ENCODE results near the gene SUGCT.

The SUGCT gene

DNA sequence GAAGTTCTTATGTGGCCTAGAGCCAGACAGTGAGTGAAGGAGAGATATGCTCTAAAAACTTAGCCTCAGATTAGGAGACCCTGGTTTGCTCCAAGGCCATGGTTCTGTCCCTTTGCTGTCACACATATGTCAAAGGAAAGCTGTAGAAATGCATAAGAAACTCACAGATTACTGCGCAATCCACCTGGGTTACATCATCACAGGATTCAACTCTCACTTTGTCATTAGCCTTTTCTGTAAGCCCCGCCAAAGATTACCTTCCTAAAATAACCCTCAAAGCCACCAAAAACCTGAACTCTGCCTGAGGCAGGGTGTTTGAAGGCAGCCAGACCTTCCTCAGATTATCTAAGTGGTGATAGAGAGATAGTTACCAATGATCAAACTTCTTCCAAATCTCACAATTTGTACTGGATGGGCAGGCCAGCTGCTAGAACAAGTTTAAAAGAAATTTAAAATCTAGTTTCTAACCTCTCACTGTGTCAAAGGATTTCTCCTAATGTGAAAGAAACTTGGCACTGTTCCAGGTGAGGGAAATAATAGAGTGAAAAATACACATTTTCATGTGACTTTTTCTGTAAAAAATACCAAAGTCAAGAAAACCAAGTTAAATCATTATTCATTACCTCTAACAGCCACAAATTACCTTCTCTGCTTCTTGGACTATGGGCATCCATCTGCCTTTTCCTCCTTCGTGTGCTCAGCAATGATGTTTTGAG, 567.2 kb downstream of the SUGCT start:
- DNase-seq, result no peak

- no peak for DNase-seq
Measured at GRCh38 chr7:40704172-40704571, 569.4 kb downstream of the SUGCT start.

- DNase-seq, result no peak
Measured at GRCh38 chr7:40706829-40707228, 572.0 kb downstream of the SUGCT start.

GRCh38 chr7:40709062-40709964, 574.5 kb downstream of the SUGCT start:
- DNase-seq, result no peak

DNA sequence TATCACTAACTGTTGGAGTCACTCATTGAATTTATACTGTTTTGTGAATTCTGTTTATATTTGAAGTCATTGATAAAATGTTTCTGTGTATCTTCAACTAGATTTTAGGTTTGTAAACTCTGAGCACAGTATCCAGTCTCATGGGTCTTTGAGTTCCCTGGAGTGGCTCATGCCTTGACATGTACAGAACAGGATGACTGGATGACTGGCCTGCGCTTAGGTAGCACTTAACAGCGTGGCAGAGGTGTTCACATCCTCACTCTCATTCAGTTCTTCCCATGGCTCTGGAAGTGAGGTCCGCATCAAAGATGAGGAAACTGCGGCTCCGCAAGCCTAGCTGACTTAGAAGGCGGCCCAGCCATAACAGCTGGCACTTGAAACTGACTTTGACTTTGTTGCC, 576.9 kb downstream of the SUGCT start:
- DNase-seq, result no peak

DNA sequence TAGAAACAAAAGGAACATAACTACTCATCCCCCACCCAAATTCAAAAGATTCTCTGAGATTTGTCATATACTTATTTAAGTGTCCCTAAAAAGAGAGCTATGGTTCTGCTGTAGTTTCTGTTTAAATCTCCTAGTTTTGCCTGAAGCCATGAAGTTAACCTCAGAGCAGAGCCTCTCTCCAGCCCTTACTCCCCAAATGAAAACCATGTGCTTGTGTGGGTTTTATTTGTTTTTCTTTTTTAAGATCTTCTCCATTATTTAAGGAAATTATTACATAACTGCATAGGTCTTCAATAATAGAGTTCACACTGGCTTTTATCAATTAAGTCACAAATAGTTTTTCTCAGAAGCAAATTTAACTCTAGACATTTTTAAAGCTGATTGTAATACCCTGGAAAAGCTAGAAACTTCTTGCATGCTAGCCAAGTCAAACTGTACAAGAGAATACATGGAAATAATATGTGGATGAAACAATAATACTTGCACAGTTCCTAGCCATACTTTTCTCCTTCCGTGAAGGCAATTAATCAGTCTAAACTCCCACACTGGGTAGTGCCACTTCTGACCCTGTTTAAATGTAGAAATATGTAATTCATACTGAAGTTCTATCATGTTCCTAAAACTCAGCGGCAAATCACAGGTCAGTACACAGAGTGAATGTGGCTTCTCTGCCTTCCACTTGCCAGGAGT, 579.7 kb downstream of the SUGCT start:
- DNase-seq, result no peak

DNA sequence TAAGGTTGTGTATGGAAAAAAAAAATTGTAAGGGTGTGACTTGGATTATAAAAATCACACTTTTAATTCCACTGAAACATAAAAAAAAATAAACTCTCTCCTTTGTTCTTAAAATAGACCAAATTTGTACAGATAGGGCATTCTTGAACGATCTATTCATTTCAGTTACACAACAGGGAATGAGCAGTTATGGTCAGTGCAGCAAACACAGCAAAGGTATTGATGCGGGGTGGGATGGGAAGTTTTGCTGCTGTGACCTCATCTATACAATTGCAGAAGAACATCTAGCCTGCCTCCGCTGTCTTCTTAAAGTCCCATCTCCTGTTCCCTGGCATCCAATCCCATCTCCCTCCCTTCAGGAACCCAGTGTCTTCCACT, 580.2 kb downstream of the SUGCT start:
- no peak for DNase-seq

DNA sequence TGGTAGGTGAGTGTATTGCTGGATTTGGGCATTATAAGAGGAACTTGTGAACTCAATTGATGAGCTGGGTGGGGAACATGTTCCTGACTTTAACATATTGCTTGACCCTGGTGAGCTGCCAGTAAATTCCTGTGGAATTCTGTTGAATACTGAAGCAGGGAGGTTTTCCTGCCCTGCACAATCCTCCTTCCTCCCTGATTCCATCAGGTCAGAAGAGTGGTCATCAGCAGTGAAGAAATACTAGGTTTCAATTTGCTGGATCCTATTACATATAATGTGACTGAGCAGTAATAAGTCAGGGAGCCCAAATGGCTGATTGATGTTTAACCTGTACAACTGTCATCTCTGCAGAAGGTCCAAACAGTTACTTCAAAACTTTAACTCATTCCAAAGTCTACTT, 581.2 kb downstream of the SUGCT start:
- no peak for DNase-seq

DNA sequence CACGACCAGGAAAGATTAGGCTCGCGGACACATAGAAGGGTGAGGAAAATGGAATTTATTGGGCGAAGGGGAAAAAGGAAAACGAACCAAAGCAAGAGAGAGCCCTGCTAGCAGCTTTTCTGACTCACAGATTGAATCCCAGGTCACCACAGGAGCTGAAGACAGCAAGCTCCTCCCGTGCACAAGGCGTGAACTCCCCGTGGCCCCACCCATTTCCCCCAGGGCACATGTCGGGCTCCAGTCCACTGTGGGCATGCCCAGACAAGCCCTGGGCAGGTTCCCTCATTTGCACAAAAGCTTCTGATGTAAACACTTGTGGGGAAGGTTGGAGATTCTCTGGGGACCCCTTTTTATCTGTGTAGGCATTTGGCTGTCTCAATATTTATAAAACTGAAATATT, 582.4 kb downstream of the SUGCT start:
- no peak for DNase-seq

GRCh38 chr7:40720416-40720815, 585.6 kb downstream of the SUGCT start:
- no peak for DNase-seq

- DNase-seq, result no peak
Measured at GRCh38 chr7:40721342-40721949, 586.6 kb downstream of the SUGCT start.

- no peak for DNase-seq
Measured at GRCh38 chr7:40722242-40722641, 587.4 kb downstream of the SUGCT start.

DNA sequence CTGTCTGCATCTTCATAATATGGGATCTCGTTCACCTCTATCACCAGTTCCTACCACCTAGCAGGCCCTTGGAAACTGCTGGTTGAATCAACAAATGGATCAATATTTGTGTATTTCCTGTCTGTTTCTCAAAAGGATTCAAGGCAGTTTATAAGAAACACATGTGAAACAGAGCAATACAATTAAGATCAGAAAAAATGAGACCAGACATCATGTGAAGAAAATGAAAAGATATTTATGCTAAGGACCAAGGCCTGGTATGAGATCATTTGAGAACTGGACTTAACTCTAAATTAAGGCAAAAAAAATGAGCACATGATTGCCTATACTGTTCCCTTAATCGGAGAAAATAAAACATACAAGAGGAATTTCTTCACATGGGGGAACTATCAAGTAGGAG, 589.0 kb downstream of the SUGCT start:
- DNase-seq, result no peak

DNA sequence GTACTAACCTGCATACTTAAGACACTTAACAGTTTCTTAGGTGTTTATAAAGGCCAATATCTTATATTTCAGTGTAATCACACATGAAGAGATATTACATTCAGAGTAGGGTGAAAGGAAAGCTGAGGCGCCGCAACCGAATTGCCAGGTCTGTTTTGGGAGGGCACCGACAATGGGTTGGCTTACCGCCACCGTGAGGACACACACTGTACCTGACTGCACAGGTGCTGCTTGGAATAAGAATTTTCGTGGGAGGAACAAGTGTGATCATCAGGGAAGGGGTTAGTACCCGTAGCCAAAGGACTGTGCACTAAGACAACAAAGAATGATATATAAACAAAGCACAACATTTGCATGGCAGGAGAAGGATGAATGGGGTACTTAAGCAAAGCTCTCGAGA, 591.8 kb downstream of the SUGCT start:
- no peak for DNase-seq

DNA sequence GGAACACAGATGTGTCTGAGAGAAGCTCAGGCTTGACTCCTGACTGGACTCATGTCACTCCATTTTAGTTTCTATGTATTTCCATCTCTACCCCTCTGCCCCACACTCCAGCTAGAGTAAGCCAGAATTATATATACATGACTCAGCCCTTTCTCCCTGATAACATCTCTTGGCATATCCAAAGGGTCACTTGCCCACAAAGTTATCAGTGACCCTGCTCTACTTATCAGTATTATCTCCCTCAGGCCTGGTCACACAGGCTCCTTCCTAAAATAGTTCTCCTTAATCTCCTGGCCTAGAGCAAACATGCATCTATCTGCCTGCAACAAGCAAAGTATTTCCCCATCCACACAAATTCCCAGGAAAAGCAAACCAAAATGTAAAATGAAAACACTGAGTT, 598.3 kb downstream of the SUGCT start:
- no peak for DNase-seq

DNA sequence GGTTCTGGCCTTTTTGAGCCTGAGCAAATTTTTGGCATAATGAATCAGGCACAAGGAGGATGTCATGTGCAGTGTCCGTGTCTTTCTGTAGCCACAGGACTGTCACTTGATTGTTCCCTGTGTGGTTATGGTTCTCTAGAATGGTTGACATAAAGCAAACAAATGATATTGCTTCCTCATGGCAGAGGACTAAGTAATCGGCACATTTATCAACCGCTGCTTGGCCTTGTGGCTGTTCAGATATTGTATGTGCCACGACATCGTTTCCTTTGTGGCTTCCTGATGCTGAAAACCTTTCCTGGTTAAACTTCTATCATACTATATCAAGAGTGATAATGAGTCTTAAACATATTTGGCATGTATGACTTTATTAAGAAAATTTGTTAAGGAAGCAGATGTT, 598.8 kb downstream of the SUGCT start:
- no peak for DNase-seq

DNA sequence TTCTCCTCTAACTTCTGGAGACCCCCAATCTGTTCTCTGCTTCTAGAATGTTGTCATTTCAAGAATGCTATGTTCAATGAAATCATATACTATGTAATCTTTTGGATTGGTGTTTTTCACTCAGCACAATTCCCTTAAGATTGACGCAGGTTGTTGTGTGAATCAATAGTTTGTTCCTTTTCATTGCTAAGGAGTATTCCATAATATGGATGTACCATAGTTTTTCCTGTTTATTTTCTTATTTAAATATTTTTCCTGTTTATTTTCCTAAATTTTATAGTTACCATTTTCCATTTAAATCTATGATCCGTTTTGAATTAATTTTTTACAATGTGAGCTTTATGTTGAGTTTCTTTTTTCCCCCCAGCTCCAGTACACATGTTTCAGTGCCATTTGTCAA, 604.5 kb downstream of the SUGCT start:
- DNase-seq, result no peak

DNA sequence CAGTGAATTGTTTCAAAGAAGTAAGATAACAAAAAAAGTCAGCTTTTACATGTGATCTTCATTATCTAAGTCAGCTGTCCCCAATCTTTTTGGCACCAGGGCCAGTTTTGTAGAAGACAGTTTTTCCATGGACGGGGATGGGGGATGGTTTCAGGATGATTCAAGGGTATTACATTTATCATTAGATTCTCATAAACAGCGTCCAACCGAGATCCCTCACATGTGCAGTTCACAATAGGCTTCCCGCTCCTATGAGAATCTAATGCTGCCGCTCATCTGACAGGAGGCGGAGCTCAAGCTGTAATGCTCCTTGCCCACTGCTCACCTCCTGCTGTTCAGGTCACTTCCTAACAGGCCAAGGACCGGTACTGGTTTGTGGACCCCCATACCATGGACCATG, 607.5 kb downstream of the SUGCT start:
- no peak for DNase-seq

DNA sequence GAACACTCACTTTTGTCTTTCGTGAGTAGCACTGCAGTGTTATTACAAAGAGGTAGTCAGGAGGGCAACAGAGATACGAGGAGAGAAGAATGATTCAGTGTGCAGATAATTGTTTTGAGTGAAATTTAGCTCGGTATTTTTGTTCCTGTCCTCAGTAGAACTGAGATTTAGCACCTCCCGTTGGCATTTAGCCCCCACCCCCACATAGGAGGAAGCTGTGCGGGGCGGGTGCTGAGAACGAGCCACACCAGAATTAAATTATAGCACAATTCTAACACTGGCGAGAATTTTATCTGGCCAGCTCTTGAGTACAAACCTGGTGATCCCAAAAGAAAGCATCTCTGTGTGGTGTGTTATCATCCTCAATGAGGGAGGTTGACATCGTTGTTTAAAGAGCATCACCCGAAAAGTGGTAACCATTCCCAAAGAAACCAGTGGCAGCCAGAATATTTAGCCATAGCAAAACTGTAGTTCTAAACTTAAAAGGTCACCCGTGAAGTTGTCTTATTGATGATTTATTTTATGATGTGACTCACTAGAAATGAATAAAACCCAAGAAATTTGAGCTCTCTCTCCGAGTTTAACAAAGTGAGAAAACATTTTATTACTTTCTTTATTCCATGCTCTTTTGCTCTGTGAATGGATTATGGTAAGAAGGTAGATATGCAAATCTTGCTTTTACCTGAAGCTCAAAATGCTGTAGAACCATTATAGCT, 612.2 kb downstream of the SUGCT start:
- no peak for DNase-seq

DNA sequence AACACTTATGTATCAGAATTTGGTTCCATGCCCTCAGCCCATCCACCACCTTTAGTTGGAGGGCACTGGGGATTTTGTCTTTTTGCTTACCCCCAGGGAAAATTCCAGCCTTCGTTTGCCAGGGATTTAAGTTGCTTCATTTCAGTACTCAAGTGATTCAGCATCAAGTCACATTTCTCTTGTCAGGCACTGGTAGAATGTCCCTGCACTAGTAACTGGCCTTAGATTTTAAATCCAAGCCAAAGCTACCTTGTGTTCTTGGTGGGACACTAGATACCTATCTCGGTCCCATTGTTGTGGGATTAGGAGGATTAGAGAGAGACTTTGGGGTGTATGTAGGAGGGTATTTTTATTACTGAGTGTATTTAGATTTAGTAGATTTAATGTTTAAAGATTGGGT, 613.1 kb downstream of the SUGCT start:
- DNase-seq, result no peak

- DNase-seq, result no peak
Measured at GRCh38 chr7:40749877-40750276, 615.1 kb downstream of the SUGCT start.

GRCh38 chr7:40753455-40753854, 618.6 kb downstream of the SUGCT start:
- no peak for DNase-seq

GRCh38 chr7:40755438-40755837, 620.6 kb downstream of the SUGCT start:
- no peak for DNase-seq

All from NCI-H1694 (cell line).